NCI-H2029 treated with DMSO at 0.1 percent for 48 hours (cell line): ENCODE data around the gene RXRG.

ENCODE experiments used
- DNase-seq: peaks from one replicate; lab custom pipeline; 2025; lab: John Stamatoyannopoulos, UW

Gene RXRG

GRCh38 chr1:165409657-165410358 lies 35.1 kb downstream of the RXRG start:
- DNase-seq, result no peak

GRCh38 chr1:165408518-165408917 lies 36.4 kb downstream of the RXRG start:
- peak; percentile 0 for DNase-seq

- no peak for DNase-seq
Measured at GRCh38 chr1:165407398-165407797, 37.5 kb downstream of the RXRG start.

- DNase-seq, result peak; percentile 6
Measured at GRCh38 chr1:165403835-165404482, 41.0 kb downstream of the RXRG start.

- no peak for DNase-seq
Measured at GRCh38 chr1:165402517-165403111, 42.3 kb downstream of the RXRG start.

- DNase-seq, result no peak
Measured at GRCh38 chr1:165397944-165398343, 47.0 kb downstream of the RXRG start.

GRCh38 chr1:165395901-165396300 lies 49.0 kb downstream of the RXRG start:
- no peak for DNase-seq

- no peak for DNase-seq
Measured at GRCh38 chr1:165395478-165395877, 49.4 kb downstream of the RXRG start.

GRCh38 chr1:165392634-165393571 lies 52.0 kb downstream of the RXRG start:
- DNase-seq, result peak; percentile 17

GRCh38 chr1:165389609-165390008 lies 55.3 kb downstream of the RXRG start:
- no peak for DNase-seq

GRCh38 chr1:165387961-165388360 lies 57.0 kb downstream of the RXRG start:
- no peak for DNase-seq

GRCh38 chr1:165387505-165387904 lies 57.4 kb downstream of the RXRG start:
- no peak for DNase-seq

- no peak for DNase-seq
Measured at GRCh38 chr1:165383599-165384405, 61.1 kb downstream of the RXRG start.

- no peak for DNase-seq
Measured at GRCh38 chr1:165383067-165383466, 61.9 kb downstream of the RXRG start.

GRCh38 chr1:165381745-165382505 lies 63.0 kb downstream of the RXRG start:
- DNase-seq, result no peak

- no peak for DNase-seq
Measured at GRCh38 chr1:165376811-165377311, 68.1 kb downstream of the RXRG start.

- DNase-seq, result peak; percentile 66
Measured at GRCh38 chr1:165376041-165376810, 68.7 kb downstream of the RXRG start.

GRCh38 chr1:165375623-165376022 lies 69.3 kb downstream of the RXRG start:
- DNase-seq, result no peak

GRCh38 chr1:165371588-165372225 lies 73.2 kb downstream of the RXRG start:
- no peak for DNase-seq
